NCI-H2196 treated with DMSO at 0.1 percent for 48 hours (cell line): ENCODE data around the gene TACC2.
"Not testable (repeated sequence)": the region's sequence is repeated elsewhere in the genome, so short reads cannot be mapped to it uniquely, and the experiment has no call there.

Experiments used
- DNase-seq: peaks from one replicate; lab custom pipeline; 2025; ENCODE audit not compliant: unreplicated experiment; lab: John Stamatoyannopoulos, UW

The TACC2 gene, protein sequence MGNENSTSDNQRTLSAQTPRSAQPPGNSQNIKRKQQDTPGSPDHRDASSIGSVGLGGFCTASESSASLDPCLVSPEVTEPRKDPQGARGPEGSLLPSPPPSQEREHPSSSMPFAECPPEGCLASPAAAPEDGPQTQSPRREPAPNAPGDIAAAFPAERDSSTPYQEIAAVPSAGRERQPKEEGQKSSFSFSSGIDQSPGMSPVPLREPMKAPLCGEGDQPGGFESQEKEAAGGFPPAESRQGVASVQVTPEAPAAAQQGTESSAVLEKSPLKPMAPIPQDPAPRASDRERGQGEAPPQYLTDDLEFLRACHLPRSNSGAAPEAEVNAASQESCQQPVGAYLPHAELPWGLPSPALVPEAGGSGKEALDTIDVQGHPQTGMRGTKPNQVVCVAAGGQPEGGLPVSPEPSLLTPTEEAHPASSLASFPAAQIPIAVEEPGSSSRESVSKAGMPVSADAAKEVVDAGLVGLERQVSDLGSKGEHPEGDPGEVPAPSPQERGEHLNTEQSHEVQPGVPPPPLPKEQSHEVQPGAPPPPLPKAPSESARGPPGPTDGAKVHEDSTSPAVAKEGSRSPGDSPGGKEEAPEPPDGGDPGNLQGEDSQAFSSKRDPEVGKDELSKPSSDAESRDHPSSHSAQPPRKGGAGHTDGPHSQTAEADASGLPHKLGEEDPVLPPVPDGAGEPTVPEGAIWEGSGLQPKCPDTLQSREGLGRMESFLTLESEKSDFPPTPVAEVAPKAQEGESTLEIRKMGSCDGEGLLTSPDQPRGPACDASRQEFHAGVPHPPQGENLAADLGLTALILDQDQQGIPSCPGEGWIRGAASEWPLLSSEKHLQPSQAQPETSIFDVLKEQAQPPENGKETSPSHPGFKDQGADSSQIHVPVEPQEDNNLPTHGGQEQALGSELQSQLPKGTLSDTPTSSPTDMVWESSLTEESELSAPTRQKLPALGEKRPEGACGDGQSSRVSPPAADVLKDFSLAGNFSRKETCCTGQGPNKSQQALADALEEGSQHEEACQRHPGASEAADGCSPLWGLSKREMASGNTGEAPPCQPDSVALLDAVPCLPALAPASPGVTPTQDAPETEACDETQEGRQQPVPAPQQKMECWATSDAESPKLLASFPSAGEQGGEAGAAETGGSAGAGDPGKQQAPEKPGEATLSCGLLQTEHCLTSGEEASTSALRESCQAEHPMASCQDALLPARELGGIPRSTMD (N-terminal part only)

DNA sequence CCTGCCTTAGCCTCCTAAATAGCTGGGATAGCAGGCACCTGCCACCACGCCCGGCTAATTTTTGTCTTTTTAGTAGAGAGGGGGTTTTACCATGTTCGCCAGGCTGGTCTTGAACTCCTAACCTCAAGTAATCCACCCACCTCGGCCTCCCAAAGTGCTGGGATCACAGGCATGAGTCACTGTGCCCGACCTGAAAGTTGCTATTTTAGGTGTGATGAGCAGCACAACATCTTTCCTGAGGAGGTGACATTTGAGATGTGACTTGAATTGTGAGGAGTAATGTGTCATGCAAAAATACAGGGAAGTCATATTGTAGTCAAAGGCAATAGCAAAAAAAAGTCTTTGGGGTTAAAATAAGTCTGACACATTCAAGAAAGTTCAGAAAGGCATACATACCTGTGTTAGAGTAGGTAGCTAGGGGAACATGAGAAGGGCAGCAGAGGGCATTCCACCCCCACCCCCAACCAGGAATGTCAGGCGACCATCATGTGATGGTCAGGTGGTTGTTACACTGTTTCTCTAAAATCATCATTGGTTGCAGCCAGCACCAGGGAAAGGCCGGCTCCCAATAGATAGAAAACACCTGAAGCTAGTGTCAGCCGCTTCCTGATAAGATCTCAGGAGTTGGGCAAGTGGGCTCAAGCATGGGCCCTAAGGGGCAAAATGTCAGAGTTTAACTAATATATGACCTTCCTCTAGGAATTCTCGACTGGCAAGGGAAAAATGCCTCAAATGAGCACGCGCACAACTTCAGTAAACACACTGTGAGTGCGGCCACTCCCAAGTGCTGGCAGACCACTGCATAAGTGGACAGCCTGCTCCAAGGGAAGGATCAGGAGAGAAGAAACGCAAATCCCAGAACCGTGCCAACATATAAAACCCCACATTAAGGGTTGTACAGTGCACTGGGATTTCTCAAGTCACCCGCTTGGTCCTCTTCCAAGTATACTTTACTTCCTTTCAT, at the start of gene TACC2:
TACC2 (plus strand) TSS at position 803 of the 964 bp plus-strand sequence. CDS start 32,819 bp downstream, outside the sequence.
- DNase-seq, result no peak

DNA sequence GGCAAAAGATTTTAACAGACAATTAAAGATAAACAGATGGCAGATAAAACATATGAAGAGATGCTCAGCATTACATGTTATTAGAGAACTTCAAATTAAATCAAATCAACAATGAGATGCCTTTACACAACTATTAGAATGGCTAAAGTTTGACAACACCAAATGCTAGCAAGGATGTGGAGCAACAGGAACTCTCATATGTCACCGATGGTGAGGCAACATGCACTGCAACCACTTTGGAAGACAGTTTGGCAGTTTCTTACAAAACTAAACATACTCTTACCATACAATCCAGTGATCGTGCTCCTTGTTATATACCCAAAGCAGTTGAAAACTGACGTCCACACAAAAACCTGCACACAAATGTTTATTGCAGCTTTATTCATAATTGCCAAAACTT, 47.4 kb upstream of the TACC2 start:
- no peak for DNase-seq

GRCh38 chr10:121942749-121943416, 46.1 kb upstream of the TACC2 start:
- no peak for DNase-seq

DNA sequence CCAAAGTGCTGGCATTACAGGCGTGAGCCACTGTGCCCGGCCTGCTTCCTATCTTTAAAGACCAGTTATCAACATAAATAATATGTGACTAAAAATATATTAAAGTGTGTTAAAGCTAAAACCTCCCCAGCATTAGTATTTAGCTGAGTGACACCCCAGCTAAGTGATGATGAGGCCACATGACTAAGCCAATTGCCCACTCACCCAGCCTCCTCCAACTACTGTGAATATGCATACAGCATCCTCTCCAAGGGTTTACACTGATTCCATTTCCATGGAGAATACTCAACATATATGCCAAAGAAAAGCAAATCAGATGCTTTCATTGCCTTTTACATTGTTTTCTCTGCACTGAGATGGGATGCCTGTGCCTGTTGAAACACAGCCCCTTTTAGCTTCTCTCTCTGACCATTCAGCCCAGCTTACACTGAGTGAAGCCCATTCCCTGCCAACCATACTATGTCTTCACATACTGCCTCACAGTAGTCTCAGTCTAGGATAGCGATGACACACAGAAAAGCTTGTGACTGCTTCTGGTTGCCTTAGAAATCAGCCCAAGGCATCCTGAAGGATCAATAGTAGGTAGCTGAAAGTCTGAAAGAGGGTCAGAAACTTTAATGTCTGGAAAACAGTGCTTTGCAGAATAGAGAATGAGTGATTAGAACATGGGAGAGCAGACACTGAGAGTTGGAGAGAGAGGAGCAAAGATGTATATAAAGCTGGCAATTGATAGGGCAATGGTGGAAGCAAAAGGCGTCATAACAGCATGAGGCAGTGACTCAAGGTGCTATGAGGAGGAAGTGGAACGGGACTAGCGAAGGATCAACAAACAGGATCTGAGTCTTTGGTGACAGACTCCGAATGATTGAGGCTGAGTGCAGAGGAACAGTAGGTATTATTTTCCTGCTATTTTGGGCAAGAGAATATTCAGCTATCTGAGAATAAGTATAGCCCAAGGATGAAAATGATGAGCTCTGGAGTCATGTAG, 41.3 kb upstream of the TACC2 start:
- DNase-seq, result no peak

DNA sequence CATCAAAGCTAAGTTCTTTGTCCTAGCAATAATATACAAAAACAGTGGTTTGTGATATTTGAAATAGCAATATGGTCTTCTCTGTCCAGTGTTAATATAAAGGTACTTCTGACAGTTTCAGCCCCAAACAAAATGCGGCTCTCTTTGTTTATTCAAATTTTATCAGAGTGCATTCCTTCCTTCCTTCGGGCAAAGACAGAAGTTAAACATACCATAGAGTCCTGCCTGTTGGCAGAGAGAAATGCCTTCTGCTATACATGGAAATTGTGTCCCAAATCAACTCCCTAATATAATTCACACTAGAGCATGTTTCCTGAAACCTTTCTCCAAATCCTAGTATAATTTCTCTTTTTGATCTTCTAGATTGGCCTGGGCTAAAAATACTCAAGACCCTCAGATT, 39.9 kb upstream of the TACC2 start:
- DNase-seq, result no peak

DNA sequence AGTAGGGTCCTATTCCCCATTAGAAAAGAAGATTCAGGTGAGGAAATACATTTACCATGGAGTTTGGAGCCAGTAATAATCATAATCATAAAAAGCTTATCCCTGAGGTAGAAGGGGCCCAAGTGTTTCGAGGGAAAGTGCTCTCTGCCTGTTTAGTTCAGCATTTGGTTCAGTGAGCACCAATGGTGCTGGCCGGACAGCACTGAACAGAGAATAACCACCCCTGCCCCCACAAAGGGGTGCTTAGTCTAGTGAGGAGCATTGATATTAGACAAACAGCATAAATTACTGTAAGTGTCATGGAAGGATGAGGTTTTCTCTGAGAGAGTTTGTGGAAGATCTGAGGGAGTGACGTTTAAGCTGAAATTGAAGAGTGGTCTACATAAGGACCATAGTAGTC, 39.5 kb upstream of the TACC2 start:
- DNase-seq, result no peak

GRCh38 chr10:121952226-121952625, 36.7 kb upstream of the TACC2 start:
- DNase-seq, result no peak

GRCh38 chr10:121956111-121957061, 32.6 kb upstream of the TACC2 start:
- DNase-seq, result no peak

DNA sequence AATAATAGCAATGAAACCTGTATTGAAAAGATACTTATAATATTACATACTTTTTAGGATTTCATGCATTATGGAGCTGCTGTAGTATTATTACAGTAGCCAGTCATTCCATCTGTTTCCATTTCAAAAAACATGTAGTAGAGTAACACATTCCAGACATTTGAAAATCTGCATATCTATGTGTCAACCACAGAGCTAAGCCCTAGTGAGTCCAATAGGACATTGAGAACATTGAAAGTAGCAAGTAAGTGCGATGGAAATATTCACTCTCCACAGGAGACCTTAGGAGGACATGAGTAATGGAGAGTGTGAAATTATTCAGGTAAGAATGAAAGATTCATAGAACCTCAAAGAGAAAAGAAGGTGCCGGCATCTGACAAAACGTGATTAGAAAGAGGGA, 29.3 kb upstream of the TACC2 start:
- no peak for DNase-seq

- no peak for DNase-seq
These were observed 27.5 kb upstream of the TACC2 start for GRCh38 chr10:121961456-121961855.

- DNase-seq, result no peak
These were observed 23.0 kb upstream of the TACC2 start for GRCh38 chr10:121965996-121966395.

DNA sequence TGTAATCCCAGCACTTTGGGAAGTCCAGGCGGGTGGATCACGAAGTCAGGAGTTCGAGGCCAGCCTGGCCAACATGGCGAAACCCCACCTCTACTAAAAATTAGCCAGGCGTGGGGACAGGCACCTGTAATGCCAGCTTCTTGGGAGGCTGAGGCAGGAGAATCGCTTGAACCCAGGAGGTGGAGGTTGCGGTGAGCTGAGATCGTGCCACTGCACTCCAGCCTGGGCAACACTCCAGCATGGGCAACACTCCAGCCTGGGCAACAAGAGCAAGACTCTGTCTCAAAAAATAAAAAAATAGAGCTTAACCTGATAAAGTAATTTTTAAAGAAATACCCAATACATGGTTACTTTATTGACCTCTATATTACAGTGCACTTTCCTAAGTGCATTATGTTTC, 19.9 kb upstream of the TACC2 start:
- not testable (repeated sequence) for DNase-seq

DNA sequence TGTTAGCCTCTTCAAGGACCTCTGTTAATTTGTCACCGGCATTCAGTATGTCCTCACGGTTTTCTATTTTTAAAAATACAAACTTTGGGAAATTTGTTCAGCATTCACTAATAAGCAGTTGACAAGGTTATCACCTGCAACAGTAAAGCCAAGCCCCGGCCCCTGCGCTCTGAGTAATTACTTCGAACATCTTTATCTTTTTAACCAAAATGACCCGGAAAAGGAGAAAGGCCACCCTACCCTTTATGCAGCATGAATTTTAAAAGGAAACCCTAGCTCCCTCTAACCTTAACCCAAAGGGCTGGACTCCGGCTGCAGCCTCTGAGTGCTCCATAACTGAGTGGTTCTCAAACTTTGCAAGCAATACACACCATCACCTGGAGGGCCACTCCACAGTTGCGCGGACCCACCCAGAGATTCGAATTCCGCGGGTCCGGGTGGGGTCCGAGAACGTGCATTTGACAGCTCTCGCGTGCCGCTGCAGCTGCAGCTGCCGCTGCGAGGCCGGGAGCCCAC, 14.9 kb upstream of the TACC2 start:
- no peak for DNase-seq

DNA sequence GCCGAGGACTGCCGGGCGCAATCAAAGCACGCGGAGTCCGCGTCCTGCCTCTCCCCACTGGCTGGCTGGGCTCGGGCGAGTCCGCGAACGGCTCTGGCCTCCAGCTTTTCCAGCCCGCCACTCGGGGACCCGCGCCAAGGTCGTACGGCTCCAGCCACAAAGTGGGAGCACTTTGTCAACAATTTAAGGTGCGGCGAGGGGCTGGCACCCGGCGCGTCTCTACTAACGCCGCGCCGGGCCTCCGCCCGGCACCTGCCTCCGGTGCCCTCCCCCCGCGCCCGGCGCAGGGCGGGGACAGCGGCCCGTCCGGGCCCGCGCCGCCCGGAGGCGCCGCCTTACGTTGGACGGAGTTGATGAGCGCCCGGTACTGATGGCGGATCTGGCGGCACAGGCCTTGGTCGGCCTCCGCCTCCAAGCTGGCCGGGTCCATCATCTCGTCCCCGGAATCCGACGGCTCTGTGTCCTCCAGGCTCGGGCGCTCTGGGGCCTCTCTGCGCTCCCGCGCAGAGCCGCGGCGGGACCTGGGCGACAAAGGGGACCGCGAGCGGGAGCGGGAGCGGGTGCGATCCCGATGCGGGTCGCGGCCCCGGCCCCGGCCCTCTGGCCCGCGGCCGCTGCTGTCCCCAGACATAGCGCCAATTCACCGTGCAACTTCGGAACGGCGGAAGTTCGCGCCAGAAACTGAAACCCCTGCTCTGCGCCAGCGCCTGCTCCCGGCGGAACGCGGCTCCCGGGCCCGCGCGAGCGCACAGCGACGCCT, 14.2 kb upstream of the TACC2 start, which contains the start of gene NSMCE4A:
NSMCE4A (minus strand) TSS at position 683 of the 760 bp plus-strand sequence; CDS start at position 631, 52 bp downstream.
- peak; percentile 27 for DNase-seq

GRCh38 chr10:121975295-121976086, 13.5 kb upstream of the TACC2 start:
- no peak for DNase-seq
